Ovary (tissue), 9 donors: ENCODE data around the gene DHX8. TPM values are rescaled to one million over a fixed set of nuclear protein-coding genes. Genes with fewer than 3 reads are reported as not detected.

Source experiments
- DNase-seq, 5 donors: peaks; one replicate each; pipeline ENCODE4 v3.0.0-alpha.2; 2019 to 2020
- H3K27ac ChIP-seq, 2 donors: fragments of 200-600 bp; one replicate each; pipeline versions ENCODE4 v1.5.1 to v1.8.0; 2019 to 2022
- H3K27me3 ChIP-seq: fragments of 200-600 bp; one replicate; pipeline ENCODE4 v1.8.0; 2022
- H3K36me3 ChIP-seq: fragments of 200-600 bp; sonication (generic); one replicate; pipeline ENCODE4 v1.5.1; 2019
- H3K4me1 ChIP-seq: one replicate; pipeline ENCODE4 v1.8.1; 2013; ENCODE audit warnings: mild to moderate bottlenecking, moderate library complexity; ENCODE audit not compliant: insufficient read depth
- H3K4me3 ChIP-seq: fragments of 200-600 bp; sonication (generic); one replicate; pipeline ENCODE4 v1.5.1; 2017
- H3K9me3 ChIP-seq, 2 donors: fragments of 200-600 bp in 1 of 2; sonication (generic) in 1 of 2; one replicate each; pipeline versions ENCODE4 v1.5.1 to v1.8.1; 2013 to 2019; ENCODE audit warnings: mild to moderate bottlenecking in 1 of 2, moderate library complexity in 1 of 2
- EP300 ChIP-seq: sonication (generic); formaldehyde crosslinking; IDR thresholded peaks from one replicate; pipeline ENCODE4 v1.6.1; 2017; ENCODE audit warnings: antibody characterized with exemption
- POLR2A ChIP-seq: fragments of 450-650 bp; IDR thresholded peaks from one replicate; pipeline ENCODE4 v1.6.1; 2017; ENCODE audit warnings: antibody characterized with exemption, mild to moderate bottlenecking, moderate library complexity
- WGBS, 3 donors: extraction: QIAGEN DNeasy Blood & Tissue Kit in 1 of 3; methylation state at CpG; one replicate each; pipeline versions ENCODE4 v1.1.5 to v1.1.7; 2013 to 2017; 5-methylcytosine and 5-hydroxymethylcytosine counted together
- intact Hi-C, 4 donors: fragments of 100-400 bp; cut with DNase I; formaldehyde crosslinking; loops; one replicate each; pipeline versions ENCODE4 v1.11.0 to v1.15.1; 2022 to 2023
- polyA plus RNA-seq, 2 donors: library from polyadenylated mRNA; stranded (reverse); fragments of 200-250 nt in 1 of 2; fragments of 350-450 nt in 1 of 2; fragmentation: Illumina TruSeq in 1 of 2; extraction: RNeasy Lipid Tissue Mini Kit (QIAGEN cat#74804) in 1 of 2; gene quantifications; one replicate each; pipeline ENCODE4 v1.2.3, GENCODE V29; 2013 to 2014
- total RNA-seq, 7 donors: library from RNA; depleted of rRNA in 2 of 7; stranded (reverse); fragments of >200 nt in 2 of 7; fragmentation: NEBNext Ultra II Directional in 3 of 7; extraction: Animal tissue kit (Norgen Biotek cat#: 25700) in 3 of 7; gene quantifications; one replicate each; pipeline versions ENCODE4 v1.1.0 to v1.2.4, GENCODE V29; 2016 to 2023
- TF ChIP-seq, protein P1 (sequence below), 3 donors: fragments of 450-650 bp in 2 of 3; fragments of 200-600 bp in 1 of 3; IDR thresholded peaks; one replicate each; pipeline versions ENCODE4 v1.5.1 to v1.8.0; 2016 to 2022; ENCODE audit warnings: antibody characterized with exemption in 3 of 3, mild to moderate bottlenecking in 1 of 3
- donor health status: DM: no; HTN: no; CAD: no; lungs with moderate emphysema.
- donor health status: DM: no; HTN: no; CAD: no.
- donor health status: Bipolar disorder and iron deficiency.
- donor health status: DM: yes; HTN: yes; CAD: no.
- donor health status: DM: no; HTN: no; CAD: no.
- donor health status: DM: yes; HTN: yes; CAD: no.

DHX8 gene
- total and polyA plus RNA-seq, 9 donors = 14.6 to 55.1 (median 37.1) TPM

DNA sequence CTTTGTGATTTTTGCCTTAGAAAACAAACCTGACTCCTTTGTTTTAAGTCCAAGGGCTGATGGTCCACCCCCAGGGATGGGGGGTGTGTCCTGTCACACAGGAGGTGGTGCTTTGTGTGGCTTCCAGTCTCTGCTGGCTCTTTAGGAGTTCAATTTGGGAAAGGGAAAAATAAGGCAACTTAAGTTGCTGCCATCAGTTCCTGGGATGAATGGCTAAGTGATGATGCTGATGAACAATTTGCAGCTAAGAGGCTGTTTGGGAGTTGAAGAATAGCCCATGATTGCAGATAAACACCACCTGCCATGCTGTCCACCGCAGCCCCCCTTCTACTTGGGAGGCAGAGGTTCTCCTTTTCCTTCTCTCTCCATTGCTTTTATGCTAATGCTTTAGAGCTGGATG, 44.7 kb upstream of the DHX8 start:
- no peaks in the 10 kb centered on the region for H3K36me3 ChIP-seq
- H3K27ac ChIP-seq = no peak overlapping the region
- H3K9me3 ChIP-seq = no peaks in the 10 kb centered on the region
- 15 to 58% (median 46%) methylated on average over 1 of the region's 1 CpG for WGBS, 3 donors
- intact Hi-C loops = no loop called here
- peaks cover 1% of the 10 kb centered on the region for H3K4me1 ChIP-seq
- TF ChIP-seq POLR2A (no peak), EP300 (no peak)
- TF ChIP-seq, protein P1, sequence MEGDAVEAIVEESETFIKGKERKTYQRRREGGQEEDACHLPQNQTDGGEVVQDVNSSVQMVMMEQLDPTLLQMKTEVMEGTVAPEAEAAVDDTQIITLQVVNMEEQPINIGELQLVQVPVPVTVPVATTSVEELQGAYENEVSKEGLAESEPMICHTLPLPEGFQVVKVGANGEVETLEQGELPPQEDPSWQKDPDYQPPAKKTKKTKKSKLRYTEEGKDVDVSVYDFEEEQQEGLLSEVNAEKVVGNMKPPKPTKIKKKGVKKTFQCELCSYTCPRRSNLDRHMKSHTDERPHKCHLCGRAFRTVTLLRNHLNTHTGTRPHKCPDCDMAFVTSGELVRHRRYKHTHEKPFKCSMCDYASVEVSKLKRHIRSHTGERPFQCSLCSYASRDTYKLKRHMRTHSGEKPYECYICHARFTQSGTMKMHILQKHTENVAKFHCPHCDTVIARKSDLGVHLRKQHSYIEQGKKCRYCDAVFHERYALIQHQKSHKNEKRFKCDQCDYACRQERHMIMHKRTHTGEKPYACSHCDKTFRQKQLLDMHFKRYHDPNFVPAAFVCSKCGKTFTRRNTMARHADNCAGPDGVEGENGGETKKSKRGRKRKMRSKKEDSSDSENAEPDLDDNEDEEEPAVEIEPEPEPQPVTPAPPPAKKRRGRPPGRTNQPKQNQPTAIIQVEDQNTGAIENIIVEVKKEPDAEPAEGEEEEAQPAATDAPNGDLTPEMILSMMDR (IDR thresholded peaks at IDR 0.05) = no peak
- peak in 1 of 5 donors; percentile 19 for DNase-seq
- H3K27me3 ChIP-seq = no peaks in the 10 kb centered on the region
- H3K4me3 ChIP-seq = no peak overlapping the region

DNA sequence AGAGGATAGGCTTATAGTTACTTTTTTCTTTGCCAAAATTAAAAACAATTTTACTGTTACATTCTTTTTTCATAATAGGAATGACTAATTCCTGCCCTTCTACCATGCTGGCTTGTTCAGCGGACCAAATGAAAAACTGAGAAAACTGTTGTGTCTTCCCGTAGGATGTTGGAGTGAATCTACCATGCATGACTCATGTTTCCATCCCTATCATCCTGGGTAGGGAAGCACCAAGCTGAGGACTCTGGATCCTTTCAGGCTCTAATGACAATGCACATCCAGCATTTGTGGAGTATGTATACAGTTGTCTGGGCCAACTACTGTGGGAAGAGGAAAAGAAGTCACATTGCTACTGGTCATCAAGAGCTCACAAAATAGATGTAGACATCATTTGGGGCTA, 41.1 kb upstream of the DHX8 start:
- intact Hi-C loops = no loop called here
- Histone ChIP-seq H3K9me3 (no peaks in the 10 kb centered on the region), H3K4me1 (peaks cover 1% of the 10 kb centered on the region), H3K27me3 (no peaks in the 10 kb centered on the region), H3K27ac (no peak overlapping the region), H3K4me3 (no peak overlapping the region), H3K36me3 (no peaks in the 10 kb centered on the region)
- TF ChIP-seq, protein P1 (IDR thresholded peaks at IDR 0.05) = no peak
- no peak for TF ChIP-seq POLR2A
- 6 to 29% (median 6%) methylated on average over 2 of the region's 2 CpGs for WGBS, 3 donors
- DNase-seq = peak in 1 of 5 donors; percentile 7

DNA sequence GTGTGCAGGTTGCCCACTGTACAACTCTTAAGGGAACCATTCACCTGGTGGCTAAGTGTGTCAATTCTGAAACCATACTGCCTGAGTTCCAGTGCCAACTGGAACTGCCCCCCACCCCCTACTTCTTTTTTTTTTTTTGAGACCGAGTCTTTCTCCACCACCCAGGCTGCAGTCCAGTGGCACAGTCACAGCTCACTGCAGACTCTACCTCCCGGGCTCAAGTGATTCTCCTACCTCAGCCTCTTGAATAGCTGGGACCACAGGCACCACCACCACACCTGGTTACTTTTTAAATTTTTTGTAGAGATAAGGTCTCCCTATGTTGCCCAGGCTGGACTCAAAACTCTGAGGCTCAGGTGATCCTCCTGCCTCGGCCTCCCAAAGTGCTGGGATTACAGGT, 40.4 kb upstream of the DHX8 start:
- H3K27me3 ChIP-seq = no peaks in the 10 kb centered on the region
- peak in 1 of 5 donors; percentile 8 for DNase-seq
- no peak overlapping the region for H3K27ac ChIP-seq
- no peak overlapping the region for H3K4me3 ChIP-seq
- no peaks in the 10 kb centered on the region for H3K36me3 ChIP-seq
- TF ChIP-seq EP300 (no peak), POLR2A (no peak)
- TF ChIP-seq, protein P1 (IDR thresholded peaks at IDR 0.05) = no peak
- H3K9me3 ChIP-seq = no peaks in the 10 kb centered on the region
- WGBS, 3 donors = 90 to 98% (median 92%) methylated on average over 3 of the region's 3 CpGs
- H3K4me1 ChIP-seq = peaks cover 1% of the 10 kb centered on the region
- intact Hi-C loops = no loop called here

DNA sequence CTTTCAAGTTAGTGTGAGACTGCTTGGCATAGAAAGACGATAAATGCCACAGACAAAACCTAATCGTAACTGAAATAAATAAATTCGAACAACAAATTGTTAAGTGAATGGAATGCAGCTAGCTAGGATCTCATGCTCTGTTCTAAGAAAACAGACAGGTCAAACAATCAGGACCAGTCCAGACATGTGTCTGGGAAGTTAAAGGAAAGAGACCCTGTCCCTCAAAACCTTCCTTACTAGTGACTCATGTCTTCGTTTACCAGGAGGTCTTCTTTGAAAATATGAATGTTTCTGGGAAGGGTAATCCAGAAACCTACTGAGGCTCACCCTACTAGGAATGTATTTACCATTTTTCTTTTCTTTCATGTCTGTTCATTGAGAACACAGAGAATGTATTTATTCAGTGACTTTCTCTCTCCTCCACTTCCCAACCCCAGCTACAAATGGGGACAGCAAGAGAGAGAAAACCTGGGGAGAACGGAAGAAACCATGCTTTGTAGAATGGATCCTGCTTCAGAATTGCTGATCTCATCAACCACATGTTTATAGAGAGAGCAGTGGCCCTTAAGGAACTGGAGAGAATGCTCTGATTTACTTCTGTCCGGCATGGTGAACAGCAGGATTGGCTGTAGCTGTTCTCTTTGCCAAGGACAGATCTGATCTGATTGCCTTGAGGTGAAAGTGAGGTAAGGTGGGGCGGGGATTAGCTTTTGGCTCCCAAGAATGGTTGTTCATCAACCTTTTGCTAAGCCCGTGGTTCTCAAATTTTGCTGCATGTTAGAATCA, 39.4 kb upstream of the DHX8 start:
- TF ChIP-seq POLR2A = no peak
- TF ChIP-seq EP300 = no peak
- TF ChIP-seq, protein P1 (IDR thresholded peaks at IDR 0.05) = no peak
- DNase-seq = no peak
- H3K27ac ChIP-seq = no peak overlapping the region
- H3K4me1 ChIP-seq = no peaks in the 10 kb centered on the region
- no peak overlapping the region for H3K4me3 ChIP-seq
- 39 to 67% (median 46%) methylated on average over 8 of the region's 8 CpGs for WGBS, 3 donors
- intact Hi-C loops = no loop called here
- H3K9me3 ChIP-seq = no peaks in the 10 kb centered on the region
- no peaks in the 10 kb centered on the region for H3K36me3 ChIP-seq
- H3K27me3 ChIP-seq = no peaks in the 10 kb centered on the region
